T-helper 2 cell treated with Interferon-gamma antibody and Interleukin-4, amounts not matched to agents 5 μg/mL and 100 μg/mL, for 36 hours (primary cell): Measurements from ENCODE around the gene MRPL21.

ENCODE experiments used
- DNase-seq: peaks from one replicate; pipeline ENCODE4 v3.0.0; 2021; ENCODE audit warnings: low spot score
- H3K27ac Mint-ChIP-seq: one replicate; pipeline ENCODE4 v1.8.0; 2021; ENCODE audit warnings: mild to moderate bottlenecking, mixed read lengths
- H3K27me3 Mint-ChIP-seq: one replicate; pipeline ENCODE4 v1.8.0; 2021; ENCODE audit warnings: low read depth, mixed read lengths
- H3K36me3 Mint-ChIP-seq: one replicate; pipeline ENCODE4 v1.8.0; 2021; ENCODE audit warnings: low read depth, mixed read lengths
- H3K4me1 Mint-ChIP-seq: one replicate; pipeline ENCODE4 v1.8.0; 2021; ENCODE audit warnings: low read depth, mixed read lengths
- H3K4me3 Mint-ChIP-seq: one replicate; pipeline ENCODE4 v1.8.0; 2022; ENCODE audit warnings: mild to moderate bottlenecking, moderate library complexity, mixed read lengths
- H3K9me3 Mint-ChIP-seq: one replicate; pipeline ENCODE4 v1.8.0; 2021; ENCODE audit warnings: mixed read lengths

Gene MRPL21

GRCh38 chr11:68911731-68912130 is 8.1 kb upstream of the MRPL21 start:
- H3K4me3 Mint-ChIP-seq, result no peak overlapping the region
- no peaks in the 10 kb centered on the region for H3K27me3 Mint-ChIP-seq
- H3K4me1 Mint-ChIP-seq, result peaks cover 2% of the 10 kb centered on the region
- no peaks in the 10 kb centered on the region for H3K9me3 Mint-ChIP-seq
- peaks cover 59% of the 10 kb centered on the region for H3K36me3 Mint-ChIP-seq
- no peak for DNase-seq
- H3K27ac Mint-ChIP-seq, result no peak overlapping the region

DNA sequence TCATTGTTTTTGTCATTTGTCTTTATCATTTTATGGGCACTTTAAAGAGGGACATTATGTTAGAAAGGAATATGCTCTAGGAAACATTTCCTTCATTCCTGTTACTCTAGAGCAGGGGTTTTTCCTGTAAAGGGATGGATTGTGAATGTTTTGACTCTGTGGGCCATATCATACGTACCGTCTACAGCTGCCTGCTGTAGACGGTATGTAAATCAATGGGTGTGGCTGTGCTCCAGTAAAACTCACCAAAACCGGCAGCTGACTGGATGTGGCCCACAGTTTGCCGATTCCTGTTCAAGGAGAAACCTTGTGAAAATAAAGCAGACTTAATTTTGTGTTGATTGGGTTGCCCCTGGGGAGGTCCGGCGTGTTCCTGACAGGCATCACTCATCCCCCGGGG is 7.3 kb upstream of the MRPL21 start:
- no peak for DNase-seq
- no peak overlapping the region for H3K4me3 Mint-ChIP-seq
- H3K27me3 Mint-ChIP-seq, result no peaks in the 10 kb centered on the region
- no peaks in the 10 kb centered on the region for H3K4me1 Mint-ChIP-seq
- no peaks in the 10 kb centered on the region for H3K9me3 Mint-ChIP-seq
- H3K36me3 Mint-ChIP-seq, result peaks cover 51% of the 10 kb centered on the region
- no peak overlapping the region for H3K27ac Mint-ChIP-seq

DNA sequence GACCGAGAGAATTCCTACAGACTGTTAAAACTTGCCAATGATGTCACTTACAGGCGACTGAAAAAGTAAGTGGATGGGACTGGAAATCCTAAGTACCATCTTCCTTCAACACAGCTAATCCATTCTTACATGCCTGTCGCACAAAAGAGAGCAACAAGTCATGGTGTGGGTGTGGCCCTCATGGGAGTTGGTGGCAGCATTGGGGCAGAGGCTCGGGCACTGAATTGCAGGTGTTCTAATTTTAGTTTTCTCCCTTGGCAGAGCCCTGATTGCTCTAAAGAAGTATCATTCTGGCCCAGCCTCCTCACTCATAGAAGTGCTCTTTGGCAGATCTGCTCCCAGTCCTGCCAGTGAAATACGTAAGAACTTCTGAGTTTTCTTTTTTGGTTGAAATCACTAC is 4.6 kb upstream of the MRPL21 start:
- Mint-ChIP-seq H3K9me3 (no peaks in the 10 kb centered on the region), H3K36me3 (peaks cover 45% of the 10 kb centered on the region), H3K4me3 (no peak overlapping the region), H3K27ac (no peak overlapping the region), H3K4me1 (peaks cover 11% of the 10 kb centered on the region), H3K27me3 (no peaks in the 10 kb centered on the region)
- DNase-seq, result no peak

DNA sequence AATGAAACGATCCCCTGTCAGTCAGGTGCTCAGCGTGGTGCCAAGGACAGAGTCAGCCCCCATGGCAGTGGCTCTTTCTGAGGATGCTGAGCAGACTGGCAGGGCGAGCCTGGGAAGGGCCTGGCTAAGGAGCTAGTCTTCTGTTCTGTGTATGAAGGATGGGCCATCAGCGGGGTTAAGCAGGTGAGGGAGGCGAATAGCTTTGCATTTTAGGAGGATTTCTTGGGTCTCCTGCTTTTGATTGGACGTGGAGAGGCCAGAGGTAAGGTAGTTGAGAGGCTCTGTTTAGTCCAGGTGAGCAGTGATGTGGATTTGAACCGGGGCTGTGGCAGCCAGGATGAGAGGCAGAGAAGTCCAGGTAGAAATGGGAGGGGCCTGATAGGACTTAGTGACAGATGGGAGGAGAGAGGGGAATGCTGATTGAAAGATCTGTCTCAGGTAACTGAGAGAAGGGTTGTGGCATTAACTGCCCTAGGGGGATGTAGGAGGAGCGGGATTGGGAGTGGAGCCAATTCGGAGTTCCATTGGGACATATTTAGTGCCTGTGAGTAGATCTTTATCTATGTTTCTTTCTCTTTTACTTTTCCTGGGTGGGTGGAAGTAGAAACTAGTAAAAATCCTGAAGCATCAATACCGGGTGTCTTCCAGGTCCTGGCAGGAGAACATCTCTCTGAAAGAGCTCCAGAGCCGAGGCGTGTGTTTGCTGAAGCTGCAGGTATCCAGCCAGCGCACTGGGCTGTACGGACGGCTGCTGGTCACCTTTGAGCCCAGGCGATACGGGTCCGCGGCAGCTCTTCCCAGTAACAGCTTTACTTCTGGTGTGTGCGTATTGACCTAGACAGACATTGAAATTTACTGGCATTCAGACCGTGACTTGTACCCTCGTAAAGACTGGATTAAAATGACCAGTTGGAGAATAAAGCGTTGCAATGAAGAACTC is 2.1 kb upstream of the MRPL21 start:
- Mint-ChIP-seq H3K9me3 (no peaks in the 10 kb centered on the region), H3K4me1 (peaks cover 27% of the 10 kb centered on the region), H3K27me3 (no peaks in the 10 kb centered on the region), H3K4me3 (peak overlapping the region; percentile 98), H3K36me3 (peaks cover 30% of the 10 kb centered on the region), H3K27ac (peak overlapping the region; percentile 22)
- DNase-seq, result no peak

DNA sequence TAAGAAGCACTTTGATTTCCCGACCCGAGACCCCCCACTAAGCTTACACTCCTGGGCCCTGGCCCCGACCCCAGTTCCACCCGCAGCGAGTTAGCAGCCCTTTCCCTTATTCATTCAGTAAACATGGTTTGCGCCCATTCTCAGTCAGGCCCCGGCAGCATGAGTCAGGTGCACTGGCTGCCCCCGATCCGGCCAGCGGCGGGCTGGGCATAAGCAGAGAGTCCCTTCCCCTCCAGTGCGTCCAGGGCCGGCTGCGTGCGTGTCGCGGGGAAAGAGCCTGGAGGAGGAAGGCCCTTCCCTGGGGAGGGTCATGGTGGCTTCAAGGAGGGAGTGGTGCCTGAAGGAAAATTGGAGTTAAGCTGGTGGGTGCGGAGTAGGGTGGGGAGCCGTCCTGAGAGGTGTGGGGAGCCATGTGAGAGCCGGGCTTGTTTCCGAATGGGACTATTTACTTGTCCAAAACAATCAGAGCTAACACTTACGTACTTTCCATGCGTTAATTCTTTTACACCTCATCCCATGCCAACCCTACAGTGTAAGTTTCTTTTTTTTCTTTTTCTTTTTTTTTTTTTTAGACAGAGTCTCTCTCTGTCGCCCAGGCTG is 716 bp upstream of the MRPL21 start:
- peak overlapping the region; percentile 98 for H3K4me3 Mint-ChIP-seq
- no peaks in the 10 kb centered on the region for H3K9me3 Mint-ChIP-seq
- H3K36me3 Mint-ChIP-seq, result peaks cover 25% of the 10 kb centered on the region
- peaks cover 29% of the 10 kb centered on the region for H3K4me1 Mint-ChIP-seq
- no peaks in the 10 kb centered on the region for H3K27me3 Mint-ChIP-seq
- peak overlapping the region; percentile 94 for H3K27ac Mint-ChIP-seq
- DNase-seq, result peak; percentile 21

GRCh38 chr11:68900835-68901381 is 2.7 kb downstream of the MRPL21 start:
- Mint-ChIP-seq H3K4me1 (peaks cover 29% of the 10 kb centered on the region), H3K27me3 (no peaks in the 10 kb centered on the region), H3K27ac (no peak overlapping the region), H3K4me3 (no peak overlapping the region), H3K9me3 (no peaks in the 10 kb centered on the region), H3K36me3 (peaks cover 21% of the 10 kb centered on the region)
- DNase-seq, result no peak

DNA sequence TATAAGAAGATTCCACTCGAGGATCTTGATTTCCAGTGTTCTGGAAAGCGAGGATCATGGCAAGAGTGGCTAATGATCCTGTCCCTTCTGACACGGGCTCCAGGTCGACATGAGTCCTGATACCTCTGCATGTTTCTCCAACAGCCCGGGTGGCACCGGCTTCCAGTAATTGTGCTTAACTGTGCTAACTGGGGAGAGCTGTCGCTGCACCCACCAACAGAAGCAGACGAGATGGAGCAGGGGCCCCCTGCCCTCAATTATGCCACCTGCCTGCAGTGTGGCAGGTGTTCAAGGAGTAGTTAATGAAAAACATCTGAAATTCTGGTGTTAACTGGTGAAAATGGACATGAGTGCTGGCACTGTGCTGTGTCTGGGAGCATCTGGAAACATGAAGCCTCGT is 6.2 kb downstream of the MRPL21 start:
- peaks cover 11% of the 10 kb centered on the region for H3K4me1 Mint-ChIP-seq
- no peak for DNase-seq
- no peaks in the 10 kb centered on the region for H3K9me3 Mint-ChIP-seq
- no peak overlapping the region for H3K27ac Mint-ChIP-seq
- no peaks in the 10 kb centered on the region for H3K27me3 Mint-ChIP-seq
- H3K36me3 Mint-ChIP-seq, result peaks cover 26% of the 10 kb centered on the region
- H3K4me3 Mint-ChIP-seq, result no peak overlapping the region

GRCh38 chr11:68896171-68896959 is 7.3 kb downstream of the MRPL21 start:
- Mint-ChIP-seq H3K9me3 (no peaks in the 10 kb centered on the region), H3K27ac (no peak overlapping the region), H3K4me1 (peaks cover 2% of the 10 kb centered on the region), H3K36me3 (peaks cover 30% of the 10 kb centered on the region), H3K27me3 (no peaks in the 10 kb centered on the region), H3K4me3 (no peak overlapping the region)
- DNase-seq, result no peak

GRCh38 chr11:68893282-68893681 is 10.3 kb downstream of the MRPL21 start:
- peaks cover 29% of the 10 kb centered on the region for H3K36me3 Mint-ChIP-seq
- H3K27me3 Mint-ChIP-seq, result no peaks in the 10 kb centered on the region
- H3K9me3 Mint-ChIP-seq, result no peaks in the 10 kb centered on the region
- no peak overlapping the region for H3K4me3 Mint-ChIP-seq
- DNase-seq, result no peak
- no peak overlapping the region for H3K27ac Mint-ChIP-seq
- no peaks in the 10 kb centered on the region for H3K4me1 Mint-ChIP-seq

GRCh38 chr11:68892576-68892975 is 11.1 kb downstream of the MRPL21 start:
- no peak overlapping the region for H3K27ac Mint-ChIP-seq
- no peak for DNase-seq
- no peaks in the 10 kb centered on the region for H3K27me3 Mint-ChIP-seq
- H3K36me3 Mint-ChIP-seq, result peaks cover 28% of the 10 kb centered on the region
- no peaks in the 10 kb centered on the region for H3K9me3 Mint-ChIP-seq
- H3K4me3 Mint-ChIP-seq, result no peak overlapping the region
- H3K4me1 Mint-ChIP-seq, result no peaks in the 10 kb centered on the region

DNA sequence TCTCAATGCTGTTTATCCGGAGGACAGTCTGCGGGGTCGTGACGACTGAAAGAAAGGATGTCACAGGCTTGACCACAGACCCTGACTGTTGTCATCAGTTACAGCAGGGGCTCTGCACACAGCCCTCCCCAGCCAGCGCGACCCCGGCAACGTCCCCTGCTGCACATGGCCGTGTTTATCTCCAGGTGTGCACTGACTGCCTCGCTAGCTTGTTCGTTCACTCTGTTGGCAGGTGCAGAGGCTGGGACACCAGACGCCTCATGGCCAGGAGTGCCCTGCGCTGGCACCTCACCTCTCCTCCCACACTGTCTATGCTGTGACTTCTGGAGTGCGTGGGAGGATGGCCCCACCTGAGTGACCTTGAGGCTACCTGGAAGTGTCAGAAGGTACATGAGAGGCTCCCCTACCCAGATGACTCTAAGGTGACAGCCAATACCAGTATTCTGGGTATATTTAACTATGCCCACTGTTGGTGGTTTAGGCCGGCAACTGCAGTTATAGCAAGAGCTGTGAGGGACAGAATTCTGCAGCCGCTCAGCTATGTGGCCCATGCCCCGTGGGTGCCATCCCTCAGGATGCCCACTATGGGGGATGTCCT is 12.2 kb downstream of the MRPL21 start:
- DNase-seq, result no peak
- H3K4me1 Mint-ChIP-seq, result no peaks in the 10 kb centered on the region
- H3K9me3 Mint-ChIP-seq, result no peaks in the 10 kb centered on the region
- no peaks in the 10 kb centered on the region for H3K27me3 Mint-ChIP-seq
- H3K4me3 Mint-ChIP-seq, result no peak overlapping the region
- peaks cover 32% of the 10 kb centered on the region for H3K36me3 Mint-ChIP-seq
- no peak overlapping the region for H3K27ac Mint-ChIP-seq

DNA sequence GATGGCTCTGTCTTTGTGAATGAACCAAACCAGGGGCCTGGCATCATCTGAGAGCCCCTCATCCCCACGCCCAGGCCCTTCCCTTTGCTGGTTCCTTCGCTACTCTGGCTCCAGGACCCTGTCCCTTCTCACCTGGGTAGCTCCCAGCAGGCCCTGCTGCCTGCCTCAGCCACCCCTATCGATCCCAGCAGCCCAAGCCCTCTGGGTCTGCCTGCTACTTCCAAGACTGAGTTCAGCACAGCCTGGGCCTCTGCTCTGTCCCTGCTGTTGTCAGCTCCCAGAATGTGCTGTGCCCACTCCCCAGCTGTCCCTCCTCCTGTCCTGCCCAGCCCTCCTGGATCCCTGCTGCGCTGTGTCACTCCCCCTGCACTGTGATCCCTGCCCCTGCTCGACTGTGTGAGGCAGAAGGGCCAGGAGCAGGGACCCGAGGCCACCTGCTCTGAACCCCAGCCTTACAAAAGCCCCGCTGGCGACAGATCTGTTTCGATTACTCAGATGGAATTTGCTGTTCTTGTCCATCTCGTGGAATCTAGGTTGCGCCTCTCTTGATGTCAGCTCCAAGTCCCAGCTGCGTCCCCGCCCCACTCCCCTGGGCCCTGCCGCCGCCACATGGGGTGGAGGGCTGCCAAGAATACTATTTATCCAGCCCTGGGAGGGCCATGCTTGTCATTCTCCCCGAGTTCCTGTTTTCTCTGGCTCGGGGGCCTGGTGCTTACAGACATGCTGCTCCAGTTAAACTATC is 13.0 kb downstream of the MRPL21 start:
- no peak for DNase-seq
- H3K4me1 Mint-ChIP-seq, result no peaks in the 10 kb centered on the region
- H3K27ac Mint-ChIP-seq, result peak overlapping the region; percentile 31
- H3K36me3 Mint-ChIP-seq, result peaks cover 30% of the 10 kb centered on the region
- no peak overlapping the region for H3K4me3 Mint-ChIP-seq
- H3K27me3 Mint-ChIP-seq, result no peaks in the 10 kb centered on the region
- no peaks in the 10 kb centered on the region for H3K9me3 Mint-ChIP-seq

GRCh38 chr11:68889948-68890446 is 13.6 kb downstream of the MRPL21 start:
- H3K4me3 Mint-ChIP-seq, result no peak overlapping the region
- peaks cover 30% of the 10 kb centered on the region for H3K36me3 Mint-ChIP-seq
- H3K4me1 Mint-ChIP-seq, result no peaks in the 10 kb centered on the region
- H3K27me3 Mint-ChIP-seq, result no peaks in the 10 kb centered on the region
- no peak for DNase-seq
- no peak overlapping the region for H3K27ac Mint-ChIP-seq
- no peaks in the 10 kb centered on the region for H3K9me3 Mint-ChIP-seq
